Suppressor macrophage treated with lipopolysaccharide for 1 hour (primary cell): ENCODE data around the gene UBE2E2.

Experiments used
- DNase-seq, 3 donors: peaks; one replicate each; pipeline ENCODE4 v3.0.0-alpha.2; 2020 to 2022

UBE2E2 gene

DNA sequence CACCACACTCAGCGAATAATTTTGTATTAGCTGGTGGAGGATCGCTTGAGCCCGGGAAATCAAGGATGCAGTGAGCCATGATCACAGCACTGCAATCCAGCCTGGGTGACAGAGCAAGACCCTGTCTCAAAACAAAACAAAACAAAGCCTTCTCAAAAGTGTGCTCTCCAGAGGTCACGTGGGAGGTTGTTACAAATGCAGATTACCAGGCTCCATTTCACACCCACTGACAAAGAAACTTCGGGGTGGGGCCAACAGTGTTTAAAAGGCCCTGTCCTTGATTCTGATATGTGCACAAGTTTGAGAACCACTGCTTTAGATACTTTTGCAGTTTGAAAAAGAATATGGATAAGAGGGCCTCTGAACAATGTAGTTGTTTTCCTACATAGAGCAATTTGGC lies 80.5 kb downstream of the UBE2E2 start:
- DNase-seq, result no peak

DNA sequence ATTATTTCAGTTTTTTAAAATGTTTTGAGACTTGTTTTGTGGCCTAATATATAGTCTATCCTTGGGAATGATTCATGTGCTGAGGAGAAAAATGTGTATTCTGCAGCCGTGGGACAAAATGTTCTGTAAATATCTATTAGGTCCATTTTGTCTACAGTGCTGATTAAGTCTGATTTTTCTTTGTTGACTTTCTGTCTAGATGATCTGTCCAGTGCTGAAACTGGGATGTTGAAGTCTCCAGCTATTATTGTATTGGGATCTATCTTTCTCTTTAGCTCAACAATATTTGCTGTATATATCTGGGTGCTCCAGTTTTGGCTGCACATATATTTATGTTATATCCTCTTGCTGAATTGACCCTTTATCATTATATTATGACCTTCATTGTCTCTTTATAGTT lies 85.2 kb downstream of the UBE2E2 start:
- no peak for DNase-seq

GRCh38 chr3:23288715-23289114 lies 85.6 kb downstream of the UBE2E2 start:
- no peak for DNase-seq

DNA sequence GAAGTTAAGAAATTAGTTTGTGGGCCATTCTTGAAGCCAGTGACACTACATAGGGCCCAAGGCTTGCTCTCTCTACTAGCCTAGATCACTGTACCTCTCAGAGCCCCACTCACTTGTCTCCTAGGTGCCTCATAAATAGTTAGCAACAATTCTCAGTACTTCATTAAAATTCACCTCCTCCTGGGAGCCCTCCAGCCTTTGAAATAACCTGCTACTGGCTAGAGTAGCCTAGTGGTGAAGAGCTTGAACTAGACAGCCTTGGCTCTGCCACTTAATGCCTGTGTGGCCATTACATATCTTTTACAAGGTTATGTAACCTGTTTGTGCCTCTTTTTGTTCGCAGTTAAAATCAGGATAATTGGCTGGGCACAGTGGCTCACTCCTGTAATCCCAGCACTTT lies 89.3 kb downstream of the UBE2E2 start:
- DNase-seq, result no peak

GRCh38 chr3:23294770-23295387 lies 91.8 kb downstream of the UBE2E2 start:
- no peak for DNase-seq

GRCh38 chr3:23301819-23302218 lies 98.7 kb downstream of the UBE2E2 start:
- no peak for DNase-seq

DNA sequence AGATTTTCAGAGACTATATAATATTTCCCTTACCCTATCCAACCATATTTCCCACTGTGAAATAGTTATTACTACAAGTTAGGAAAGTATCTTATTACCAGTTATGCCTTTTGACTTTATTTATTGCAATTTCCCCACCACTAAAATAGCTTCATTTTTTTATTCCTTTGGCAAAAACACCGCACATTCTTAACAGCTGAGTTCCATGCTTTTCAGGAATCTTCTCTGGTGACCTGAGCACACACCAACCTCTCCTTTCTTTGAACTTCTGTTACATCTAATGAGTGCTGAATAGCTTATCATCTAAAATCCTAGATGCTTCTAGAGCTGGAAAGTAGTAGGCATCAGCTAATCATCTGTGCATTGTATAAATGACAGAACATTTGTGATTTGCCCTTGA lies 99.1 kb downstream of the UBE2E2 start:
- DNase-seq, result no peak

DNA sequence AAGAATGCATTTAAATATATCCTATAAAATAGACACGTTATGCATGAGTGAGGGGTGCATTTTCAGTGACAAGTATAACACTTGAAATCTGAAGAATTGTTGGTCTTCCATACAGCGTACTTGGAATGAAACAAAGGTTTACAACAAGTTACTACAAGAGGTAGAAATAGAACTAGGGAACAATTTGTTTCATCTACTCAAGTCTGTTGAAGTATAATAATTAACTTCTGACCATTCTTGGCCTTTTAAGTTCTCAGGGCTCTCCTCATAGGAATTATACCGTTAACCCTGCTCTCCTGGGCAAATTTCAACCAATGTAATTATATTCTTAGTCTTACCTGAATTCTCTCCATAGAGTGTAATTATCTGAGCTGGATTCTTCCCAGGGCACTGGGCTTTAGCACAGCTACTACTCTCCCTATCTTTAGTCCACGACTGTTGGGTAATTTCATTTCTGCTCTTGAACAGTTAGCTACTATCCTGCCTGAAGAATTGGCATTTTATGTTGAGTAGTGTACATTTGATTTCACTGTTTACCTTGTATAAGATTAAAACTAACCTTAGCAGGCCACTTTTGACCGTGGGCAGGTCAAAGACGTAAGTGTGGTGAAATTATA lies 100.6 kb downstream of the UBE2E2 start:
- DNase-seq, result no peak

DNA sequence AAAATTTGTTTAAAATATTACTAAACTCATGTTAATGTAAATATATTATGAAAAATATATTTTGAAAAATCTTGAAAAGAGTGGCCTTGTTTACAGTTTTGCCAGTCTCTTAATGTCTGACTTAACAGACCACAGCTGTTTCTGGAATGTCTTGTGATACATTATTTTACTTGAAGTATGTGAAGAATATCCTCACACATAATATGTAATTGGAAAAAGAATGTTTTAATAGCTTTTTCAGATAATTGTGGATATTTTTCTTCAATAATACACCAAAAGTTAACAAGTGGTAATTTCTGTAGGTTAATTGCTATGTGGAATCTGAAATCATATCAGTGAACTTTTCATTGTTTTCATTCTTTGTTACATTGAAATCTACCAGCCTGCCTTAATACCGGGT lies 101.3 kb downstream of the UBE2E2 start:
- DNase-seq, result no peak

DNA sequence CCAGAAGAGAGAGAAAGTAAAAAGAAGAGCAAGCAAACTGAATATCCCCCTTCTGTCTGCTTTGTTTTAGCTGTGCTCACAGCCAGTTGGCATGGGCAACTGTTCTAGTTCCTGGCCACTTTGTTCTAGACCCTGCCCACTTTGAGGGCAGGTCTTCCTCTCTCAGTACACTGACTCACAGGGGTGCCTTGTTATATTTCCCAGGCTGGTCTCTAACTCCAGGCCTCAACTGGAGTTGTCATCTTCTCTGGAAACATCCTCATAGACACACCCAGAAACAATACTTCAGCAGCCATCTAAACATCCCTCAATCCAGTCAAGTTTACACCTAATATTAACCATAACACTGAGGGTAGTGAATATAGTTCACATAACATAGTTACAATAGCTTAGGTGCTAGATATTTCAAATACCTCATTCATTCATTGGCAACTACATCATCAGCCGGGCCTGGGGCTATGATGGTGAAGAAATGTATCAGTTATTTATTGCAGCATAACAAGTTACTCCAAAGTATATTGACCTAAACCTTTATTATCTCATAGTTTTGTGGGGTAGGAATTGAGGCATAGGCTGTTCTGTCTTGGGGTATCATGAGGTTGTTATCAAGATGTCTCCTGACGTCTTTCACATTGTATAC lies 106.0 kb downstream of the UBE2E2 start:
- DNase-seq, result peak in 1 of 3 donors; percentile 20

- DNase-seq, result no peak
Observed at GRCh38 chr3:23312866-23313265, 109.7 kb downstream of the UBE2E2 start.

DNA sequence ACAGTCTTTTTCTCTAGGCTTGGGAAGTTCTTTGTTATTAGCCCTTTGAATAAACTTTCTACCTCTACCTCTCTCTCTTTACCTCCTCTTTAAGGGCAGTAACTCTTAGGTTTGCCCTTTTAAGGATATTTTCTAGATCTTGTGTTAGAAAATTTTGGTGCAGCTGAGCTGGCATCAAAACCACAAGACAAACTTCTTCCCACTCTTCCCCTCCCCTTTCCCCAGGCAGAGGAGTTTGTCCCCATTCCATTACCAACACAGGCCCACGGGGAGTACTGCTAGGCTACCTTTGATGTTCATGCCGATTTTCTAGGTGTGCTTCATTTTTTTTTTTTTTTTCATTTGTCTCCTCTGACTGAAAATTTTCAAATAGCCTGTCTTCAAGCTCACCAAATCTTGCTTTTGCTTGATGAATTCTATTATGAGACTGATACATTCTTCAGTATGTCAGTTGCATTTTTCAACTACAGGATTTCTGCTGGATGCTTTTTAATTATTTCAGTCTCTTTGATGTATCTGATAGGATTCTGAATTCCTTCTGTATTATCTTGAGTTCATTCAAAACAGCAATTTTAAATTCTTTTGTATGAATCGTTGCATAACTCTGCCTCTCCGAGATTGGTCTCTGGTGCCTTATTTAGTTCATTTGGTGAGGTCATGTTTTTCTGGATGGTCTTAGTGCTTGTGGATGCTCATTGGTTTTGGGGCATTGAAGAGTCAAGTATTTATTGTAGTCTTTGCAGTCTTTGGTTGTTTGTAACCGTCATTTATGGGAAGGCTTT lies 112.0 kb downstream of the UBE2E2 start:
- no peak for DNase-seq

- DNase-seq, result no peak
Observed at GRCh38 chr3:23316924-23317323, 113.8 kb downstream of the UBE2E2 start.

GRCh38 chr3:23319366-23320312 lies 116.5 kb downstream of the UBE2E2 start:
- DNase-seq, result no peak

DNA sequence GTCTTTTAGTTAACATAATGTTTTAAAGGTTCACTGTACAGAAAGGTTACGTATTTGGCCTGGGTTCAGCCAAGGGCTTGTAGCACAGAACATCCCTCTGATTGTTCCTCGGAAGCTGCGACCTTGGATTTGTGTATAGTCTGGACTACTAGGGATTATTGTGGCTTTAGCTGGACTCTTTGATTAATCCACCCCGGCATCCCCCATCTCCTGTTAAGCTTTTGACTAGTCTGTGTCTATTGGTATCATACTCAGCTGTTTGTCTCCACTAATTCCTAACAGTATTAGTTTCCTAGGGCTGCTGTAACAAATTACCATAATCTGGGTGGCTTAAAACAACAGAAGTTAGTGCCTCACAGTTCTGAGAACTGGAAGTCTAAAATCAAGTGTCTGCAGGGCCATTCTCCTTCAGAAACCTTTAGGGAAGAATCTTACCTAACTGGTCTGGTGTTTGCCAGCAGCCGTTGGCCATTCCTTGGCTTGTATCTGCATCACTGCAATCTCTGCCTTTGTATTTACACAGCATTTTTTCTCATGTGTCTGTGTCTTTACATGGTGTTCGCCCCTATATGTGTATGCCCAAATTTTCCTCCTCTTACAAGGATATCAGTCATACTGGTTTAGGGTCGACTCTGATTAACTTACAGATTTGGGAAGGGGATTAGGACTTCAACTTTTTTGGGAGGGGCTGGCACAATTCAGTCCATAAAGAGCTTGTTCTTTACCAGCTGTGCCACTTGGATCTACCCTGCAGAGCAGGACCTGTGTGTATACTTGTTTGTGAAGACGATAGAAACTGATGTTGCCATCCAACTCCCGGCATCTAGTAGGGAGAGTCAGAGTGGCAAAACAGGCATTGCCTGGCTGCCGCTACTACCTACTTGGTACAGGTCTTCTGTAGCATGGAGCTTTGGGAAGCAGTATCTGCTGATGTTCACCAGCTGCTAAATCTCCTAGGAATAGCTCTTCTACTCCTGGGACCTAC lies 117.8 kb downstream of the UBE2E2 start:
- no peak for DNase-seq

DNA sequence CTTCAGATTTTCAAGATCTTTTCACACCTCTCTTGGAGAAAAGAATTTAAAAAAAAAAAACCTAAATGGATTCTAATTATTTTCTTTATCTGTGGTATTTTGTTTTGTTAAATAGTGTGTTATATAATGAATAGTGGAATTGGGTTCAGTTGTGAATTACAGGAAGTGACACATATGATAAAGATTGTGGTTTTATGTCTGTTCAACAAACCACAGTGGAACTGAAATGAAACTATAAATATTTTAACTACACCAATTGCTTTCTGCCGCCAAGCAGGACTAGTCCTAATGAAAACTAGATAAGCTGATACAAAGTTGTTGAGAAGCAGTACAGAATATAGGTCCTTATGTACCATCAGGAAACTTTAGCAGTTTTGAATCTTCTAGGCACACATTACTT lies 121.6 kb downstream of the UBE2E2 start:
- DNase-seq, result peak in 2 of 3 donors; percentile 59 to 64

DNA sequence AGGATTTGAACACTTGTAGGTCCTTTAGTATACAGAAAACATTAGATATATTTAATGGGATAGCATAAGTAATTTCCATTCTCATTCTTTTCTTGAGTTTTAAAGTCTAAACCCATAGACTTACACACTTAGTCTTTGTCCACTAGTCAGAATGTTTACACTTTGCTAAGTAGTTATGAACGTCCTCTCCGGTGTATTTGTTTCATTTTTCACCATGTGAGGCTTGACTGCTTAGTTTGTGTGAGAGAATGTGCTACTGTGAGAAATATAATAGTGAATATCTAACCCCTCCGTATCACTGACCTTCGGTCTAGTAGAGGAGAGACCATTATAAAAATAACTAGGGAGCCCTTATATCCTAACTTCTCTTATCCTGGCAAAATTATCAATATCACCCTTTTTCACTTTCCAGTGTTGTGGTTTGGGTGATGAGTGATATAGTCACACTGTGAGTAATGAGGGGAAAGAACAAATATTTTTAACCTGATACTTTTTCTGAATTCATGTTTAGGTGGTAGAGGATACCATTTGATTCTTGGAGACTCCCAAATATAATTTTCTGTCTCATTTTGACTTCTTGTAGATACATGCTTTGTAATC lies 122.4 kb downstream of the UBE2E2 start:
- DNase-seq, result peak; percentile 19 to 70 (median 69)

DNA sequence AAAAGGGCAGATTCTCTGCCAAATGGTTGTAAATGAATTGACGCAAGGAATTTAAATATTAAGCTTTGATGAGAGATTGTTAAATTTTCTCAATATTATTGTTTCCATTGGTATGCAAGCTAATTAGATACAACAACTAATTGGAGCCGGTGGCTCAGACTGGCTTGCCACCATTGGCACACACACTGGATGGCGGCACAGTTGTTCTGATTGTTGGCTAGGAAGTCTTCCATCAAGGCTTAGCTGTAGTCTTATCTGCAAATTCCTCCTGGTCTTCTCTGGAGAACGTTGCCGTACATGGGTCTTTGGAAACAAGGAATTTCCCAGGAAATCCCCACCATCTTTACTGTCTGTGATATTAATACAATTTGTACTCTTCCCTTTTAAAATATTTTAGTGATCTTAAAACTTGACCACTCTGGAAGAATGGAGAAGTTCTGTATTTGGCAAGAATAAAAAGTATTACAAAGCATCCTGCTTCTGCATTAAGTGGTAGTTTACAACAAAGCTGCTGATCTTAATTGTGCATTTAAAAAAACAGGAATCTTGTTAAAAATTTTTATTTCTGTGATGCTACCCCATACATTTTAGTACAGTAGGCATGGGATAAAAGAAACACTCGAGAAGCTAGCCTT lies 126.5 kb downstream of the UBE2E2 start:
- peak; percentile 46 to 74 (median 73) for DNase-seq

- no peak for DNase-seq
Observed at GRCh38 chr3:23330568-23330967, 127.4 kb downstream of the UBE2E2 start.
